ENCODE measurements around the gene LIME1.
"Not testable (repeated sequence)": the region's sequence is repeated elsewhere in the genome, so short reads cannot be mapped to it uniquely, and the experiment has no call there.

LIME1 gene

DNA sequence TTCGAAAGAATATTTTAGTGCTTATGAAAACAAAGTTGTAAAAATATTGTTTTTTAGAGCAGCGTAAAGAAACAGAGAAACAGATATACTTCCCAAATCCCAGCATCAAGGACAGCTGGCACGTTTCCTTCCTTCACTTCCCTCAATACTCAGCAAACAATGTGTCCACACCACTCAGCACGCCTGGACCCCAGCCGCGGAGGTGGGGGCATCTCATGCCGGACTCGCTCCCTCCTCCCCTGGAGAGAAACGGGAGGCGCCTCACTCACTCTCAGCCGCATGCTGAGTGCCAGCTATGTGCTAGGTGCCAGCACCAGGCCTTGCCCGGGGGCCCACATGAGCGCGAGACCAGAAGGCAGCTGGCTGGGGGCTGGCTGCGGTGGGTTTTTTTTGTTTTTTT, 37.8 kb downstream of the LIME1 start:
- no peak overlapping the region for H3K4me3 ChIP-seq (ENCODE audit: low read depth, low read length)
- no peak for DNase-seq (ENCODE audit: low read depth)
- TF ChIP-seq, protein P1, sequence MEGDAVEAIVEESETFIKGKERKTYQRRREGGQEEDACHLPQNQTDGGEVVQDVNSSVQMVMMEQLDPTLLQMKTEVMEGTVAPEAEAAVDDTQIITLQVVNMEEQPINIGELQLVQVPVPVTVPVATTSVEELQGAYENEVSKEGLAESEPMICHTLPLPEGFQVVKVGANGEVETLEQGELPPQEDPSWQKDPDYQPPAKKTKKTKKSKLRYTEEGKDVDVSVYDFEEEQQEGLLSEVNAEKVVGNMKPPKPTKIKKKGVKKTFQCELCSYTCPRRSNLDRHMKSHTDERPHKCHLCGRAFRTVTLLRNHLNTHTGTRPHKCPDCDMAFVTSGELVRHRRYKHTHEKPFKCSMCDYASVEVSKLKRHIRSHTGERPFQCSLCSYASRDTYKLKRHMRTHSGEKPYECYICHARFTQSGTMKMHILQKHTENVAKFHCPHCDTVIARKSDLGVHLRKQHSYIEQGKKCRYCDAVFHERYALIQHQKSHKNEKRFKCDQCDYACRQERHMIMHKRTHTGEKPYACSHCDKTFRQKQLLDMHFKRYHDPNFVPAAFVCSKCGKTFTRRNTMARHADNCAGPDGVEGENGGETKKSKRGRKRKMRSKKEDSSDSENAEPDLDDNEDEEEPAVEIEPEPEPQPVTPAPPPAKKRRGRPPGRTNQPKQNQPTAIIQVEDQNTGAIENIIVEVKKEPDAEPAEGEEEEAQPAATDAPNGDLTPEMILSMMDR (IDR thresholded peaks at IDR 0.05; ENCODE audit: control insufficient read depth, extremely low read depth, insufficient read depth), result no peak

GRCh38 chr20:63775096-63775978, 38.9 kb downstream of the LIME1 start:
- TF ChIP-seq, protein P1 (IDR thresholded peaks at IDR 0.05; ENCODE audit: control insufficient read depth, extremely low read depth, insufficient read depth), result peak; percentile 44
- DNase-seq (ENCODE audit: low read depth), result no peak

DNA sequence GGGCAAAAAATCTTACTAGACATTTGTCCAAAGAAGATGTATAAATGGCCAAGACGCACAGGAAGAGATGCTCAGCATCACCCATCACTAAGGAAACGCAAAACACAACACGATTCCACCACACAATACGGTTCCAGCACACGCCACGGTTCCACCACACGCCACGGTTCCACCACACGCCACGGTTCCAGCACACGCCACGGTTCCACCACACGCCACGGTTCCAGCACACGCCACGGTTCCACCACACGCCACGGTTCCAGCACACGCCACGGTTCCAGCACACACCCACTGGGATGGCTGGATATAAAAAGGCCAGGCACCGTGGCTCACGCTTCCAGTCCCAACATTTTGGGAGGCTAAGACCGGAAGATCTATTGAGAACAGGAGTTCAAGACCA, 40.4 kb downstream of the LIME1 start:
- not testable (repeated sequence) for H3K4me3 ChIP-seq (ENCODE audit: low read depth, low read length); DNase-seq (ENCODE audit: low read depth)

More at GRCh38 chr20:63775096-63775978, 38.9 kb downstream of the LIME1 start:
- no peak overlapping the region for H3K4me3 ChIP-seq (ENCODE audit: low read depth, low read length)

- TF ChIP-seq, protein P1 (IDR thresholded peaks at IDR 0.05; ENCODE audit: control insufficient read depth, extremely low read depth, insufficient read depth), result no peak
- no peak for DNase-seq (ENCODE audit: low read depth)
- no peak overlapping the region for H3K4me3 ChIP-seq (ENCODE audit: low read depth, low read length)
Measured at GRCh38 chr20:63777614-63778013, 41.1 kb downstream of the LIME1 start.

- TF ChIP-seq, protein P1 (IDR thresholded peaks at IDR 0.05; ENCODE audit: control insufficient read depth, extremely low read depth, insufficient read depth), result no peak
- H3K4me3 ChIP-seq (ENCODE audit: low read depth, low read length), result no peak overlapping the region
- DNase-seq (ENCODE audit: low read depth), result no peak
Measured at GRCh38 chr20:63778034-63778752, 41.7 kb downstream of the LIME1 start.

- no peak overlapping the region for H3K4me3 ChIP-seq (ENCODE audit: low read depth, low read length)
- no peak for DNase-seq (ENCODE audit: low read depth)
- TF ChIP-seq, protein P1 (IDR thresholded peaks at IDR 0.05; ENCODE audit: control insufficient read depth, extremely low read depth, insufficient read depth), result no peak
Measured at GRCh38 chr20:63778857-63779256, 42.4 kb downstream of the LIME1 start.

- DNase-seq (ENCODE audit: low read depth), result no peak
- no peak overlapping the region for H3K4me3 ChIP-seq (ENCODE audit: low read depth, low read length)
- TF ChIP-seq, protein P1 (IDR thresholded peaks at IDR 0.05; ENCODE audit: control insufficient read depth, extremely low read depth, insufficient read depth), result no peak
Measured at GRCh38 chr20:63781181-63781580, 44.7 kb downstream of the LIME1 start.

Data from LNCaP clone FGC (cell line).